ENCODE results near the gene MEGF8. TPM values are rescaled to one million over a fixed set of nuclear protein-coding genes. Genes with fewer than 3 reads are reported as not detected.

Gene MEGF8
- total RNA-seq, 4 donors from 2014 or later = 12.5 to 150 (median 35.7) TPM

DNA sequence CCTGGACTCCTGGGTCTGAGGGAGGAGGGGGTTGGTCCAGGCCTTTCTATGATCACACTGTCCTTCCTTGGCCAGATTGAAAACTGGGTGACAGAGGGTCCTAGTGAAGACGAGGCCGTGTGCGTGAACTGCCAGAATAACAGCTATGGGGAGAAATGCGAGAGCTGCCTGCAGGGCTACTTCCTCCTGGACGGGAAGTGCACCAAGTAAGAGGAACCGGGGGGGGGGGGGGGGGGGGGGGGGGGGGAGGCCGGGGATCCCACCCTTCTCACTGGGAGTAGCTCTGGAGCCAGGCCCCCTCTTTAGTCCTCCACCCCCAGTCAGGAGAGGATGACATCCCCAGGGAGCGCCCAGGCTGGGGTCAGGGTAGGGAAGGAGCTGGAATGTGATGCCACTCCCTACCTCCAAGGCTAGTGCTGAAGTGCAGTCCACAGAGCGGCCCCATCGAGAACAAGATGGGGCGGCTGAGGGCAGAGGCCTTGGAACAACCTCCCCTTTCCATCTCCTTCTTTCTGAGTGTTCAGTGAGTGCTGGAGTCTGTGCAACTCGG is 45.3 kb downstream of the MEGF8 start:
- H3K4me3 ChIP-seq (replicated peaks in 1 of 3) = no peak overlapping the region
- no peaks in the 10 kb centered on the region for H3K27me3 ChIP-seq
- intact Hi-C loops (cut with DNase I) = no loop called here
- H3K36me3 ChIP-seq = peaks cover 0 to 1% of the 10 kb centered on the region in 2 donors
- no peaks in the 10 kb centered on the region for H3K4me1 ChIP-seq
- WGBS, 2 donors = 74 to 94% methylated on average over 5 to 6 of the region's 12 CpGs
- no peak for TF ChIP-seq POLR2A (IDR thresholded peaks at IDR 0.05)
- TF ChIP-seq CTCF (IDR thresholded peaks at IDR 0.05) = no peak
- DNase-seq = no peak
- no peaks in the 10 kb centered on the region for H3K9me3 ChIP-seq
- no peak overlapping the region for H3K27ac ChIP-seq

DNA sequence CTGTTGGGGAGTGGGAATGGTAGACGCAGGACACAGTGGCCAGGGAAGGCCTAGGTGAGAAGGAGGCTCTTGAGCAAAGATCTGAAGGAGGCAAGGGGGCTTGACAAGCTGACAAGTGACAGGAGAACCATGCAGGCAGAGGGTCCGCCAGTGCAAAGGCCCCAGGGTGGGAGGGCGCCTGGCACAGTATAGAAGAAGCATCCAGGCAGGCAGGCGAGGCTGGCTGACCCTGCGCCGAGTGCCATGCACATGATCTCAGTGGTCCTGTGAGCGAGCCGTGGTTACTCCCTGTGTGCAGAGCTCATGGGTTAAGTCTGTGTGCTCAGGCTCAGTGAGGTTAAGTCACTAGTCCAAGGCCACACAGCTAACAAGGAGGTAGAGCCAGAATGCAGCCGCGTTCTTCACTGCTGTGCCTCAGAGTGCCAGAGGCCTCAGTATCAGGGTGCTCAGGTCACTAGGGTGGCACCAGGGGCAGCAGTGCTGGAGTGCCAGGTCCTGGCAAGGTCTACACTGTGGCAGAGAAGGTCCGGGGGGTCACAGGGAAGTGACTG is 49.5 kb downstream of the MEGF8 start:
- no peak for DNase-seq
- peaks cover 0 to 4% of the 10 kb centered on the region in 2 donors for H3K36me3 ChIP-seq
- TF ChIP-seq CTCF (IDR thresholded peaks at IDR 0.05) (no peak), POLR2A (IDR thresholded peaks at IDR 0.05) (no peak)
- H3K27me3 ChIP-seq = no peaks in the 10 kb centered on the region
- no peak overlapping the region for H3K4me3 ChIP-seq (replicated peaks in 1 of 3)
- no peaks in the 10 kb centered on the region for H3K4me1 ChIP-seq
- intact Hi-C loops (cut with DNase I) = no loop called here
- H3K9me3 ChIP-seq = no peaks in the 10 kb centered on the region
- no peak overlapping the region for H3K27ac ChIP-seq
- 94 to 100% methylated on average over 8 to 9 of the region's 11 CpGs for WGBS, 2 donors

- H3K27ac ChIP-seq = no peak overlapping the region
- H3K27me3 ChIP-seq = no peaks in the 10 kb centered on the region
- intact Hi-C loops (cut with DNase I) = no loop called here
- H3K36me3 ChIP-seq = peaks cover 0 to 4% of the 10 kb centered on the region in 2 donors
- no peak overlapping the region for H3K4me3 ChIP-seq (replicated peaks in 1 of 3)
- H3K4me1 ChIP-seq = no peaks in the 10 kb centered on the region
- whole genome bisulfite sequencing, 2 donors = 96 to 97% methylated on average over 42 to 45 of the region's 54 CpGs
- TF ChIP-seq CTCF (IDR thresholded peaks at IDR 0.05) (no peak), POLR2A (IDR thresholded peaks at IDR 0.05) (no peak)
- no peaks in the 10 kb centered on the region for H3K9me3 ChIP-seq
- no peak for DNase-seq
Observed at GRCh38 chr19:42375415-42376176, 50.2 kb downstream of the MEGF8 start.

- intact Hi-C loops (cut with DNase I) = no loop called here
- H3K27ac ChIP-seq = no peak overlapping the region
- H3K36me3 ChIP-seq = peaks cover 0 to 4% of the 10 kb centered on the region in 2 donors
- H3K9me3 ChIP-seq = no peaks in the 10 kb centered on the region
- no peaks in the 10 kb centered on the region for H3K4me1 ChIP-seq
- DNase-seq = no peak
- no peaks in the 10 kb centered on the region for H3K27me3 ChIP-seq
- WGBS, 2 donors = 95 to 96% methylated on average over 13 to 17 of the region's 17 CpGs
- no peak overlapping the region for H3K4me3 ChIP-seq (replicated peaks in 1 of 3)
- TF ChIP-seq CTCF (IDR thresholded peaks at IDR 0.05) = no peak
- no peak for TF ChIP-seq POLR2A (IDR thresholded peaks at IDR 0.05)
Observed at GRCh38 chr19:42376177-42376555, 50.7 kb downstream of the MEGF8 start.
